ENCODE results near the gene GRK5. TPM values are rescaled to one million over a fixed set of nuclear protein-coding genes. Genes with fewer than 3 reads are reported as not detected.

GRK5 gene
- total and polyA plus RNA-seq, 4 donors = 18.5 to 43.1 (median 40.3) TPM

DNA sequence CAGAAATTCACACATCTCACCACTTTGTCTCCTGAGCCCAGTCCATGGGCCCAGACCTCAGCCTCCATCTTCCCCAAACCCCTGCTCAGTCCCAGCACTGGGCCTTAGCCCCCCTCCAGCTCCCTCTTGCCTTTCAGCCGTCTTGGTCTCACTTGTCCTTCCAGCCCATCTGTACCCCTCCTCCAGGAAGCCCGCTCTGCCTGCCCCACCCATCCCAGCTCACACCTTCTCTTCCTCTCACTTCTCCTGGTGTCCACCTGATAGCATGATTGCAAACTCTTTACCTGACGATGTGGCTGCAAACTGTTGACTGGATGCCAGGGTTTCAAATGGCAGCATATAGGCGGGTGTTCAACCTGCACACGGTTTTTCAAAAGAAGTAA lies 238.6 kb downstream of the GRK5 start:
- ATAC-seq (ENCODE audit: insufficient read depth, low FRiP score) = no peak
- whole genome bisulfite sequencing, 2 donors = 75 to 92% methylated on average over 5 of the region's 5 CpGs
- H3K27ac ChIP-seq (ENCODE audit: low read depth in 1 of 2, low read length in 1 of 2) = no peak overlapping the region
- H3K9ac ChIP-seq (ENCODE audit: insufficient read depth in 1 of 2, low read length in 2 of 2) = no peak overlapping the region
- peaks cover 0 to 5% (median 0%) of the 10 kb centered on the region in 5 donors for H3K4me1 ChIP-seq (ENCODE audit: control insufficient read depth in 5 of 5, insufficient read depth in 5 of 5, low read length in 5 of 5)
- TF ChIP-seq CTCF (IDR thresholded peaks at IDR 0.05; ENCODE audit: control extremely low read depth, extremely low read depth) = no peak
- no peaks in the 10 kb centered on the region for H3K9me3 ChIP-seq (ENCODE audit: control insufficient read depth in 4 of 4, insufficient read depth in 3 of 4, low read length in 3 of 4)
- DNase-seq = no peak
- H3K27me3 ChIP-seq (ENCODE audit: control insufficient read depth in 3 of 3, insufficient read depth in 3 of 3, low read length in 2 of 3) = no peaks in the 10 kb centered on the region
- H3K4me3 ChIP-seq = no peak overlapping the region
- H3K36me3 ChIP-seq (ENCODE audit: control insufficient read depth in 4 of 4, insufficient read depth in 4 of 4, low read length in 4 of 4) = peaks cover 0 to 36% (median 24%) of the 10 kb centered on the region in 4 donors

GRCh38 chr10:119446441-119447277 lies 239.3 kb downstream of the GRK5 start:
- H3K27ac ChIP-seq (ENCODE audit: low read depth in 1 of 2, low read length in 1 of 2) = no peak overlapping the region
- TF ChIP-seq CTCF (IDR thresholded peaks at IDR 0.05; ENCODE audit: control extremely low read depth, extremely low read depth) = no peak
- peaks cover 0 to 5% (median 0%) of the 10 kb centered on the region in 5 donors for H3K4me1 ChIP-seq (ENCODE audit: control insufficient read depth in 5 of 5, insufficient read depth in 5 of 5, low read length in 5 of 5)
- DNase-seq (no peak), ATAC-seq (ENCODE audit: insufficient read depth, low FRiP score) (no peak)
- H3K9me3 ChIP-seq (ENCODE audit: control insufficient read depth in 4 of 4, insufficient read depth in 3 of 4, low read length in 3 of 4) = no peaks in the 10 kb centered on the region
- no peak overlapping the region for H3K4me3 ChIP-seq
- 90 to 92% methylated on average over 20 to 21 of the region's 21 CpGs for whole genome bisulfite sequencing, 2 donors
- no peak overlapping the region for H3K9ac ChIP-seq (ENCODE audit: insufficient read depth in 1 of 2, low read length in 2 of 2)
- H3K36me3 ChIP-seq (ENCODE audit: control insufficient read depth in 4 of 4, insufficient read depth in 4 of 4, low read length in 4 of 4) = peaks cover 0 to 36% (median 24%) of the 10 kb centered on the region in 4 donors
- no peaks in the 10 kb centered on the region for H3K27me3 ChIP-seq (ENCODE audit: control insufficient read depth in 3 of 3, insufficient read depth in 3 of 3, low read length in 2 of 3)

DNA sequence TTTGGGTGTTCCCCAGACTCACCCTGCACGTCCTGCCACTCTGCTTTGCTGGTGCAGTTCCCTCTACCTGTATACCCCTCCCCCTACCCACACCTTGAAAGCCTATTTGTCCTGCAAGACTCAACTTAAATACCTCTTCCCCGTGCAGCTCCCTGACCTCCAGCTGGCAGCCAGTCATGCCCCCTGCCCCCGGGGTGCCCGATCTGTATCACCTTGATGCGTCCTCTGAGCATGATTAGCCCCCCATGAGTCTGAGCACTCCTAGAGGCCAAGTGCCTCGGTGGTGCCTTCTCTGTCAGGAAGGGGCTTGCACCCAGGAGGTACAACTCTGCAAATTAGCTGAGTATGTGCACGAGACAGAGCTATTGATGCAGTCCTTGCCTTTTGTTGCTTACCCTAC lies 240.1 kb downstream of the GRK5 start:
- no peak for ATAC-seq (ENCODE audit: insufficient read depth, low FRiP score)
- Histone ChIP-seq H3K9ac (ENCODE audit: insufficient read depth in 1 of 2, low read length in 2 of 2) (no peak overlapping the region), H3K4me3 (no peak overlapping the region), H3K4me1 (ENCODE audit: control insufficient read depth in 5 of 5, insufficient read depth in 5 of 5, low read length in 5 of 5) (peaks cover 0 to 2% (median 0%) of the 10 kb centered on the region in 5 donors), H3K36me3 (ENCODE audit: control insufficient read depth in 4 of 4, insufficient read depth in 4 of 4, low read length in 4 of 4) (peaks cover 0 to 36% (median 25%) of the 10 kb centered on the region in 4 donors), H3K27me3 (ENCODE audit: control insufficient read depth in 3 of 3, insufficient read depth in 3 of 3, low read length in 2 of 3) (no peaks in the 10 kb centered on the region), H3K9me3 (ENCODE audit: control insufficient read depth in 4 of 4, insufficient read depth in 3 of 4, low read length in 3 of 4) (no peaks in the 10 kb centered on the region), H3K27ac (ENCODE audit: low read depth in 1 of 2, low read length in 1 of 2) (no peak overlapping the region)
- no peak for TF ChIP-seq CTCF (IDR thresholded peaks at IDR 0.05; ENCODE audit: control extremely low read depth, extremely low read depth)
- 85 to 94% methylated on average over 7 of the region's 7 CpGs for WGBS, 2 donors
- no peak for DNase-seq

Measured in lung (tissue), 12 donors.